ENCODE results near the gene FAM174B.

DNA sequence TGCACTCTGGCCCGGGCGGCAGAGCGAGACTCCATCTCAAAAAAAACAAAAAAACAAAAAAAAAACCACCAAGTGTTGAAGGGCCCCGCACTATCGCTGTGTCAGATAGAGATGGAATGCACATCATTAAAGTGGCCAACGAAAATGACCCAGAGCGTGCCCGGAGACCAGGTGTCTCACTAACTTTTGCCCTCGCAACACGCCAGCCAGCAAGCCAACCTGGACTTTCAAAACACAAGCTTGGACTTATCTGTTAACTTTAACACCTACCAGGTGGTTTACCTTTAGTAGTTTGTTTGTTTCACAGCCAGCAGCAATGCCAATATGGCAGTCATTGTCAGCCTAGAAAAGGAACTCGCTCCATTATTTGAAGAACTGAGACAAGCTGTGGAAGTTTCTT, 28.6 kb downstream of the FAM174B start:
- TF ChIP-seq, protein P1, sequence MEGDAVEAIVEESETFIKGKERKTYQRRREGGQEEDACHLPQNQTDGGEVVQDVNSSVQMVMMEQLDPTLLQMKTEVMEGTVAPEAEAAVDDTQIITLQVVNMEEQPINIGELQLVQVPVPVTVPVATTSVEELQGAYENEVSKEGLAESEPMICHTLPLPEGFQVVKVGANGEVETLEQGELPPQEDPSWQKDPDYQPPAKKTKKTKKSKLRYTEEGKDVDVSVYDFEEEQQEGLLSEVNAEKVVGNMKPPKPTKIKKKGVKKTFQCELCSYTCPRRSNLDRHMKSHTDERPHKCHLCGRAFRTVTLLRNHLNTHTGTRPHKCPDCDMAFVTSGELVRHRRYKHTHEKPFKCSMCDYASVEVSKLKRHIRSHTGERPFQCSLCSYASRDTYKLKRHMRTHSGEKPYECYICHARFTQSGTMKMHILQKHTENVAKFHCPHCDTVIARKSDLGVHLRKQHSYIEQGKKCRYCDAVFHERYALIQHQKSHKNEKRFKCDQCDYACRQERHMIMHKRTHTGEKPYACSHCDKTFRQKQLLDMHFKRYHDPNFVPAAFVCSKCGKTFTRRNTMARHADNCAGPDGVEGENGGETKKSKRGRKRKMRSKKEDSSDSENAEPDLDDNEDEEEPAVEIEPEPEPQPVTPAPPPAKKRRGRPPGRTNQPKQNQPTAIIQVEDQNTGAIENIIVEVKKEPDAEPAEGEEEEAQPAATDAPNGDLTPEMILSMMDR (conservative IDR thresholded peaks at IDR 0.05; ENCODE audit: low read length), result no peak
- TF ChIP-seq EZH2phosphoT487 (IDR thresholded peaks at IDR 0.05; ENCODE audit: borderline replicate concordance), result no peak
